Muscle layer of colon (tissue), 2 donors: Measurements from ENCODE around the gene EIF3C.
"Not testable (repeated sequence)": the region's sequence is repeated elsewhere in the genome, so short reads cannot be mapped to it uniquely, and the experiment has no call there.

ENCODE experiments used
- H3K27ac ChIP-seq: one replicate; pipeline ENCODE4 v1.7.0; 2013; ENCODE audit warnings: low read depth, mild to moderate bottlenecking, low read length, moderate library complexity
- H3K27me3 ChIP-seq, 2 donors: one replicate each; pipeline ENCODE4 v1.7.0; 2013; ENCODE audit warnings: low read length in 2 of 2, mild to moderate bottlenecking in 2 of 2; ENCODE audit not compliant: insufficient read depth in 2 of 2, control insufficient read depth in 1 of 2
- H3K36me3 ChIP-seq: one replicate; pipeline ENCODE4 v1.7.0; 2013; ENCODE audit warnings: mild to moderate bottlenecking, low read length; ENCODE audit not compliant: insufficient read depth
- H3K4me1 ChIP-seq: one replicate; pipeline ENCODE4 v1.7.0; 2013; ENCODE audit warnings: mild to moderate bottlenecking, low read length; ENCODE audit not compliant: insufficient read depth
- H3K4me3 ChIP-seq, 2 donors: one replicate each; pipeline ENCODE4 v1.7.0; 2013; ENCODE audit warnings: low read length in 2 of 2, low read depth in 1 of 2, mild to moderate bottlenecking in 1 of 2, moderate library complexity in 1 of 2
- H3K9ac ChIP-seq: one replicate; pipeline ENCODE4 v1.7.0; 2013; ENCODE audit warnings: low read length
- H3K9me3 ChIP-seq: one replicate; pipeline ENCODE4 v1.7.0; 2013; ENCODE audit warnings: mild to moderate bottlenecking, low read length
- donor health status: abdominal sarcoma.
- donor health status: Adenocarcinoma of cecum.

Gene EIF3C

DNA sequence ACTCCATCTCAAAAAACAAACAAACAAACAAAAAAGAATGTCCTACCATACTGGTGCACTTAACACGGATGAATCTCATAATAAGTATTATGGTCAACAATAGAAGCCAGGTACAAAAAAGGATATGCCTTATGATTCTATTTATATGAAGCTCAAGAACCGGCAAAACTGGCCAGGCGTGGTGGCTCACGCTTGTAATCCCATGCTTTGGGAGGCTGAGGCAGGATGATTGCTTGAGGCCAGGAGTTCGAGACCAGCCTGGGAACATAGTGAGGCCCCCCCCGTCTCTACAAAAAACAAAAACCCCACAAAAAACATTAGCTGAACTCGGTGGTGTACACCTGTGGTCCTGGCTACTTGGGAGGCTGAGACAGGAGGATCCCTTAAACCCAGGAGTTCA lies 7.0 kb upstream of the EIF3C start:
- not testable (repeated sequence) for H3K36me3 ChIP-seq, H3K27ac ChIP-seq, H3K9ac ChIP-seq, H3K9me3 ChIP-seq, H3K27me3 ChIP-seq, H3K4me3 ChIP-seq, H3K4me1 ChIP-seq

DNA sequence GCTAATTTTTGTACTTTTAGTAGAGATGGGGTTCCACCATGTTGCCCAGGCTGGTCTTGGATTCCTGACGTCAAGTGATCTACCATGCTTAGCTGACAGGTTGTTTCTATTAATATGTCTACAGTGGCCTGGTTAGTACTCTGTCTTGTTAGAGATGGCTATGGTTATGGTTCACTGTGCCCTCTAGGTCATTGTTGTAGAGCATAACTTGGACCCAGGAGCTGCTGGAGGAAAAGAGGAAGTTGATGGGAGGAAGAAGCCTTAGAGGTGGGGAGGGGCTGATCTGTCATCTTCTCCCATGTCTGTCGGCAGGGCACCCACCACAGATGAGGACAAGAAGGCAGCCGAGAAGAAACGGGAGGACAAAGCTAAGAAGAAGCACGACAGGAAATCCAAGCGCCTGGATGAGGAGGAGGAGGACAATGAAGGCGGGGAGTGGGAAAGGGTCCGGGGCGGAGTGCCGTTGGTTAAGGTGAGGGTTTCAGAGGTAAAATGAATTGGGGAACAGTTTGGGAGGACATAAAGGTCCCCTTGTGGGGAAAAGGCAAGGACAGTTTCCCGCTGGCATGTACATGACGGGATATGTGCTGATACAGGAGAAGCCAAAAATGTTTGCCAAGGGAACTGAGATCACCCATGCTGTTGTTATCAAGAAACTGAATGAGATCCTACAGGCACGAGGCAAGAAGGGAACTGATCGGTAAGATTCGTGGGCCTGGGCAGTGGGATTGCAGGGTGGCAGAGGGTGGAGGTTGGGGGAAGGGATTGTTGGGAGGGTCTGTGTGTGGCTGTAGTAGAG lies 11.8 kb downstream of the EIF3C start:
- not testable (repeated sequence) for H3K36me3 ChIP-seq, H3K4me3 ChIP-seq, H3K27me3 ChIP-seq, H3K4me1 ChIP-seq, H3K9ac ChIP-seq, H3K27ac ChIP-seq, H3K9me3 ChIP-seq

DNA sequence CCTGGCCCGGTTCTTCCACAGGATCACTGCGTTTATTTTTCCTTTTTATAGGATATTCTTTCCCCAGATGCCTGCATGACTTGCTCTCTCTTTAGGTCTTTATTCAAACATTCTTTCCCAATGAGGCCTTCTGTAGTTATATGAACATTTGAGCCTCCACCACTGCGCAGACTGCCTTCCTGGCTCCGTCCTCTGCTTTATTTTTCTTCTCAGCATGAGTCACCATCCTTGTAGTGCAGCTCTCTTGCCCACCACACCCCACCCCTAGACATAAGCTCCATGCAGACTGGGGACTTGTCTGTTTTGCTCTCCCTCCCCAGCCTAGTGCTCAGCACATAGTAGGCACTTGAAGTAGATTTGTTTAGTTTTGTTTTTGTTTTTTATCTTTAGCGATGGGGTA lies 20.0 kb downstream of the EIF3C start:
- not testable (repeated sequence) for H3K27ac ChIP-seq, H3K9me3 ChIP-seq, H3K27me3 ChIP-seq, H3K9ac ChIP-seq, H3K4me1 ChIP-seq, H3K36me3 ChIP-seq, H3K4me3 ChIP-seq

DNA sequence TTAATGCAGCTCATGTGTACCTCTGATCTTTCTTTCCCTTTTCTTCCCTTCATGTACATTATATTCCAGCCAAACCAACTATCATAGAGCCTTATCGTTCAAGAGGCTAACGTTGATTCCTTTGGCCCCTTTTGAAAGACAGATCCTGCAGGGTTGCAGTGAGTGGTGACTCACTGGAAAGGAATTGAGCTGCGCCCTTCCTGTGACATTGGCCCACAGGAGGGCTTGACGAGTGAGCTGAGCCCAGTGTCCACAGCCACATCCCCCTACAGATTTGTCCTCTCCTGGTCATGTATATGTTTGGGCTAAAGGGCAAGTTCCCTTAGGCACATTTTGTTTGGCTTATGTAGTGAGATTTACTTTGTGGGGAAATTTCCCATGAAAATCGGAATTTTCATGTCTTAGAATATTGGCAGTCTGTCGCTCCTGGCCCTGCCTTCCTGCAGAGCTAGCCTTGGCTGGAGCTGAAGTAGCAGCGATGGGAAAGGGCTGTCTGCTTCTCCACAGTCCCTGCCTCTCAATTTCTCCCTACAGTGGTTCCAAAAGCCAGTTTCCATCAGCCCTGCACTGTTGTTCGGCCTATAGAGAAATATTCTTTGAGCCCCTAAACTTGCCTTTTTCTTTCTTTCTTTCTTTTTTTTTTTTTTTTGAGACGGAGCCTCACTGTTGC lies 21.3 kb downstream of the EIF3C start:
- not testable (repeated sequence) for H3K4me1 ChIP-seq, H3K9ac ChIP-seq, H3K36me3 ChIP-seq, H3K27me3 ChIP-seq, H3K4me3 ChIP-seq, H3K9me3 ChIP-seq, H3K27ac ChIP-seq

DNA sequence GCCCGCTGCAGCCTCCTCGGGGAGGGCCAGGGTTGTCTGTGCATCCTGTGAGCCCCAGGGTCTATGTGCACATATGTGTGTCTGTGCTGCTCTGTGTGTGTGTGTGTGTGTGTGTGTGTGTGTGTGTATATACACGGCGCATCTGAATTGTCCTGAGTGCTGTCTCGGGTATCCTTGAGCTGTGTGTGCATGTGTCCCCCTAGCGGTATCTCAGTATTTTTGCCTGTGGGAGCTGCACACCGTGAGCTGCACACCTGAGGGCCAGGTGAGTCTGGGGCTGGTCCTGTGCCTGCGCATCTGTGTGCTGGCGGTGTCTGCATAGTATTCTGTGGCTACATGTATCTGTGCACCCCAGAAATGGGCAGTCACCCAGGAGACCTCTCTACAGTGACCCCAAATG lies 28.5 kb downstream of the EIF3C start:
- not testable (repeated sequence) for H3K4me3 ChIP-seq

DNA sequence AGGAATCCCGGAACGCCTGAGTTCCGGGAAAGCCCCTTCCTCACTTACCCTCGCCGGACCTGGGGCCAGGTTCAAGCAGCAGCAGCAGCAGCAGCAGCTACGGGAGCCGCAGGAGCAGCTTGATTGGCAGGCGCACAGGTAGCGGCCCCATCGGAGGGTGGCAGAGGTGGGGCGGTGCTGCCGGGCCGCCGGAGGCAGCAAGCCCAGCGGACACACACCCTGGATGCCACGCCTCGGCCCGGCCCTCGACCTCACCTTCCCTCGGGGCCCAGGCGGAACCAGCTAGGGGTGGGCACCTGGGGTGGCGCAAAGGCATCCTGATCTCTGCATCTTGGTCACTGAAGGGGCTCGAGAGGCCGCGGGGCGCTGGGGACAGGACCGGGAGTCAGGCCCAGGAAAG lies 29.4 kb downstream of the EIF3C start:
- H3K27ac ChIP-seq, H3K4me3 ChIP-seq, H3K36me3 ChIP-seq, H3K9ac ChIP-seq, H3K9me3 ChIP-seq, H3K27me3 ChIP-seq, H3K4me1 ChIP-seq: not testable (repeated sequence)

More for the DNA sequence above, 28.5 kb downstream of the EIF3C start:
- not testable (repeated sequence) for H3K27ac ChIP-seq, H3K4me1 ChIP-seq, H3K27me3 ChIP-seq, H3K9ac ChIP-seq, H3K36me3 ChIP-seq, H3K9me3 ChIP-seq

DNA sequence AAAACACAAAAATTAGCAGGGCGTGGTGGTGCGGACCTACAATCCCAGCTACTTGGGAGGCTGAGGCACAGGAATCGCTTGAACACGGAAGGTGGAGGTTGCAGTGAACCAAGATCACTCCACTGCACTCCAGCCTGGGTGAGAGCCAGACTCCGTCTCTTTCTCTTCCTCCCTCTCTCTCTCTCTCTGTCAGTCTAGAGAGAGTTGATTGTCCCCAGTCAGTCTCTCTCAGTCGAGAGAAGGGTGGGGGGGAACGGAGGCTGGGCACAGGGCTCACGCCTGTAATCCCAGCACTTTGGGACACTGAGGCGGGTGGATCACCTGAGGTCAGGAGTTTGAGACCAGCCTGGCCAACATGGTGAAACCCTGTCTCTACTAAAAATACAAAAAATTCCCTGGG lies 30.0 kb downstream of the EIF3C start:
- not testable (repeated sequence) for H3K4me1 ChIP-seq, H3K9me3 ChIP-seq, H3K27me3 ChIP-seq, H3K27ac ChIP-seq, H3K36me3 ChIP-seq, H3K4me3 ChIP-seq, H3K9ac ChIP-seq

DNA sequence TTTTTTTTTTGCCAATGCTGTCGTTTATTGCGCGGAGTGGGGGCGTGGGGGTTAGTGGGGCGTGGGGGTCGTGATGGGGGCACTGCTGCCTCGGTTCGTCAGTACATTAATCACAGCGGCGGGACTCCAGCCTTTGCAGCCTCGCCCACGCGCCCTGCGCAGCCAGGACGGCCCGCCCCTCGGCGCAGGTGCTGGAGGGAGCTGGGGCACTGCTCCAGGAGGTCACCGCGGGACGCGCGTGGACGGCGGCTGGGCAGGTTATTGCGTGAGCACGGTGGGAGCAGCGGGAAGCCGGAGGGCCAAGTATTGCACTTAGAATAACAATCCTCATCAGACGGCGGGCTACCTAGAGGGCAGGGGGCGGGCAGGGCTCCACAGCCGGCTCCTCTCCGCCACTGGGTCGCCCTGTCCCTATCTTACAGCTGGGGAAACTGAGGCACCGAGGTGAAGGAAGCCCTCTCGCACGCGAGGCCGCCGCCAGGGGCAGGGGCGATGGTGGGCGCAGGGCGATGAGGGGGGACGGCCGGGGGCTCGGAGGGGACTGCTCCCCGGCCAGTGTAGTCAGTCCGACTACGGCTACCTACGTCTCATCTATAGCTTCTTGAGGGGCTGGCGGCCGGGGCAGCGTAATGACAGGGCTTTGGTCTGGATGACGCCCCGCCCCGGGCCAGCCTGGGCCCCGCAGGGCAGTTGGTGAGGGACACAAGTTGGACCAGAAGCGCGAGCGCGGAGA lies 35.5 kb downstream of the EIF3C start:
- H3K4me3 ChIP-seq, H3K36me3 ChIP-seq, H3K4me1 ChIP-seq, H3K9me3 ChIP-seq, H3K27ac ChIP-seq, H3K9ac ChIP-seq, H3K27me3 ChIP-seq: not testable (repeated sequence)

DNA sequence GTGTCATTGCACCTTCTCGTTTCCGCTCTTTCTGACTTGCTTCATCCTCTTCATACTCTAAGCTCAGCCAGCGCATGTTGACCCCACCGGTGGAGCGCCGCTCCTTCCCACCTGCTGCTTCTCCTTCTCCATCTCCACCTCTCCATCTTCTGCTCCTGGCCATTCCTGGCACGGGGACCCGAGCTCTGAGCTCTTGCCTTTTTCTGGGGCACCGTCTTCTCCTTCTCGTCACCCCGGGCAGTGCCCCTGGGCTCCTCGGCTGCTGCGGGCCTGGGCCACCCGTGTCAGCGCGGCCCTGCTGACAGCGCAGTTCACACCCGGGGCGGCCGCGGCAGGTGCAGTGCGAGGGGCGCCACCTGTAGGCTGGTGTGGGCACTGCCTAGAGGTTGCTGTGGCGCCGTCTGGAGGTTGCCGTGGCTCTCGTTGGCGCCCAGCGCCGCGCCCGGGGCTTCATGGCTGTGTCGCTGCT lies 38.8 kb downstream of the EIF3C start:
- not testable (repeated sequence) for H3K4me3 ChIP-seq

DNA sequence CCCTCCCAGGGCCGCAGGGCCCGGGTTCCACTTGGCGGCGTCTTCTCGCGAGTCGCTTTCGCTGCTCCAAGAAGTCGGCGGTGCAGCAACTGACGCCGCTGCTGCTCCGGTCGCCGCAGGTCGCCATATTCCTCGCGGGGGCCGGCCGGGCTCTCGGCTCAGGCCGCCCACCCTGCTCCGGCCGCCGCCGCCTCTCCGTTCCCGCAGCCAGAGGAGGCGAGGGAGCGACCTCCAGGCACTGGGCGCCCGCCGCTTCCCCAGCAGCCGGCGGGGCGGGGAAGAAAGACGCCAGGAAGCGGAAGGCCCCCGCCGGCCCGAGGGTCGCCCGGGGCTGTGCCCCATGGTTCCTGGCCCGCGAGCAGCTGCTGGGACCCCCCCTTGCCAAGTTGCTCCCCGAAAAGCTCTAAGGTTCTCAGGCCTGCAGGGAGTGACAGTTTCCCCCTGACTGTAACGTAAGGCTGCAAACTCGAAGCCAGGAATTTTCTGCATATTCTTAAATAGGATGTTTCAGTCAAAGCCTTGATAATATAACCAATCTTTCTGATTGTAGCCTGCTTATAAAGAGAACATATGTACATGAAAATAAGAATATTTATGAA lies 39.3 kb downstream of the EIF3C start:
- not testable (repeated sequence) for H3K4me3 ChIP-seq

More for the DNA sequence above, 38.8 kb downstream of the EIF3C start:
- not testable (repeated sequence) for H3K9me3 ChIP-seq, H3K27me3 ChIP-seq, H3K27ac ChIP-seq, H3K9ac ChIP-seq, H3K4me1 ChIP-seq, H3K36me3 ChIP-seq

DNA sequence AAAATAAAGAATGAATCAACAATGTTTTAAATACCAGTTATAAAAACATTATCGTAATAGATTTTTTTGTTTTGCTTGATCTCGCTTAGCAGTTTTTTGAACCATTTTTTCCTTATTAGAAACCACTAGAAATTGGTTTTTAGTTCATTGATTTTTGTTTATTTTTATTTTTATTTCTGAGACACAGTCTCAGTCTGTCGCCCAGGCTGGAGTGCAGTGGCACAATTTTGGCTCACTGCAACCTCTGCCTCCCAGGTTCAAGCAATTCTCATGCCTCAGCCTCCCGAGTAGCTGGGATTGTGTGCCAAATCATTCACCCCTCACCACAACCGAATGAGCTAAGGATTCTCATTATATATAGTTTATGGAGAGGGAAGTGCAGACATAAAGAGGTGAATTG lies 40.2 kb downstream of the EIF3C start, which contains the start of gene NPIPB9:
Gene NPIPB9 (plus strand): TSS at position 301 of the 400 bp plus-strand sequence.
- H3K27ac ChIP-seq, H3K4me1 ChIP-seq, H3K9ac ChIP-seq, H3K9me3 ChIP-seq, H3K36me3 ChIP-seq, H3K4me3 ChIP-seq, H3K27me3 ChIP-seq: not testable (repeated sequence)

More for the DNA sequence above, 39.3 kb downstream of the EIF3C start:
- not testable (repeated sequence) for H3K9me3 ChIP-seq, H3K27me3 ChIP-seq, H3K36me3 ChIP-seq, H3K4me1 ChIP-seq, H3K9ac ChIP-seq, H3K27ac ChIP-seq
